OCI-LY7 (cell line): ENCODE data around the gene B3GNT2.

ENCODE experiments used
- CTCF ChIP-seq: fragments of 200-600 bp; sonication (generic); conservative IDR thresholded peaks from 2 replicates; pipeline ENCODE4 v1.5.1; 2014; ENCODE audit warnings: mild to moderate bottlenecking, antibody characterized with exemption, low read length, moderate library complexity, mixed read lengths
- EZH2phosphoT487 ChIP-seq: fragments of 200-600 bp; sonication (generic); IDR thresholded peaks from 2 replicates; pipeline ENCODE4 v1.6.1; 2018; ENCODE audit warnings: low read depth, borderline replicate concordance, mild to moderate bottlenecking, mixed run types, antibody characterized with exemption, low read length, moderate library complexity, mixed read lengths

- TF ChIP-seq CTCF (no peak), EZH2phosphoT487 (no peak)
Measured at GRCh38 chr2:62178741-62179271, 17.1 kb upstream of the B3GNT2 start.
